AG09309 (cell line): ENCODE data around the gene CPNE4.

ENCODE experiments used
- DNase-seq: peaks from one replicate; pipeline ENCODE4 v3.0.0-alpha.2; 2010; ENCODE audit warnings: low read depth
- H3K4me3 ChIP-seq: 2 replicates; pipeline ENCODE4 v1.5.1; 2011; ENCODE audit warnings: mild to moderate bottlenecking, low read depth, low read length, moderate library complexity; ENCODE audit not compliant: control insufficient read depth
- CTCF ChIP-seq: IDR thresholded peaks from 2 replicates; pipeline ENCODE4 v1.5.1; 2011; ENCODE audit warnings: mild to moderate bottlenecking, low read depth, low read length, inconsistent platforms; ENCODE audit not compliant: insufficient read depth, control insufficient read depth; ENCODE audit errors: missing control alignments

CPNE4 gene

GRCh38 chr3:132008837-132009236 is 26.0 kb downstream of the CPNE4 start:
- no peak overlapping the region for H3K4me3 ChIP-seq
- no peak for TF ChIP-seq CTCF
- DNase-seq: no peak

GRCh38 chr3:132007617-132008016 is 27.2 kb downstream of the CPNE4 start:
- no peak for DNase-seq
- no peak overlapping the region for H3K4me3 ChIP-seq
- no peak for TF ChIP-seq CTCF

GRCh38 chr3:132006605-132007204 is 28.1 kb downstream of the CPNE4 start:
- peak; percentile 55 for TF ChIP-seq CTCF
- H3K4me3 ChIP-seq: no peak overlapping the region
- DNase-seq: no peak

- H3K4me3 ChIP-seq: no peak overlapping the region
- TF ChIP-seq CTCF: no peak
- peak; percentile 21 for DNase-seq
These were observed 30.2 kb downstream of the CPNE4 start for GRCh38 chr3:132004571-132004970.

GRCh38 chr3:132003685-132004084 is 31.1 kb downstream of the CPNE4 start:
- no peak for TF ChIP-seq CTCF

GRCh38 chr3:132001999-132002398 is 32.8 kb downstream of the CPNE4 start:
- TF ChIP-seq CTCF: no peak
- no peak for DNase-seq
- no peak overlapping the region for H3K4me3 ChIP-seq

More at GRCh38 chr3:132003685-132004084, 31.1 kb downstream of the CPNE4 start:
- DNase-seq: no peak
- no peak overlapping the region for H3K4me3 ChIP-seq
